Colonic mucosa (tissue), 4 donors: Measurements from ENCODE around the gene GALK1. TPM values are rescaled to one million over a fixed set of nuclear protein-coding genes. Genes with fewer than 3 reads are reported as not detected.
A peak's percentile ranks its signal among the peaks of the same experiment; 100 is the strongest.

Experiments used
- DNase-seq: peaks from one replicate; pipeline ENCODE4 v3.0.0-alpha.2; 2020
- H3K27ac ChIP-seq: fragments of 200-600 bp; one replicate; pipeline ENCODE4 v1.8.0; 2021
- H3K27me3 ChIP-seq: fragments of 200-600 bp; one replicate; pipeline ENCODE4 v1.8.0; 2021
- H3K36me3 ChIP-seq: fragments of 200-600 bp; one replicate; pipeline ENCODE4 v1.8.0; 2021
- H3K4me1 ChIP-seq: fragments of 200-600 bp; one replicate; pipeline ENCODE4 v1.8.0; 2021; ENCODE audit warnings: mild to moderate bottlenecking
- H3K4me3 ChIP-seq: fragments of 200-600 bp; one replicate; pipeline ENCODE4 v1.8.0; 2021
- H3K9ac ChIP-seq, 2 donors: one replicate each; pipeline ENCODE4 v1.7.0; 2013; ENCODE audit warnings: control low read depth in 2 of 2, low read depth in 2 of 2, low read length in 2 of 2
- H3K9me3 ChIP-seq: fragments of 200-600 bp; one replicate; pipeline ENCODE4 v1.8.0; 2021
- CTCF ChIP-seq: fragments of 200-600 bp; IDR thresholded peaks from one replicate; pipeline ENCODE4 v1.8.0; 2022; ENCODE audit warnings: antibody characterized with exemption, mild to moderate bottlenecking
- intact Hi-C: fragments of 100-400 bp; cut with DNase I; formaldehyde crosslinking; loops from one replicate; pipeline ENCODE4 v1.14.1; 2022
- total RNA-seq, 2 donors: library from RNA; stranded (reverse); fragmentation: NEBNext Ultra II Directional in 1 of 2; extraction: Animal tissue kit (Norgen Biotek cat#: 25700) in 1 of 2; gene quantifications; one replicate each; pipeline ENCODE4 v1.2.1, GENCODE V29; 2021
- donor health status: healthy.
- donor health status: DM: no; HTN: no; CAD: no.
- donor health status: DM: no; HTN: no; CAD: no.

GALK1 gene
- total RNA-seq, 2 donors from 2014 or later, result 21.3 to 23.6 TPM

- Histone ChIP-seq H3K36me3 (peaks cover 8% of the 10 kb centered on the region), H3K9me3 (no peaks in the 10 kb centered on the region), H3K4me3 (no peak overlapping the region), H3K27ac (no peak overlapping the region), H3K27me3 (no peaks in the 10 kb centered on the region), H3K9ac (no peak overlapping the region), H3K4me1 (peaks cover 3% of the 10 kb centered on the region)
- intact Hi-C loops, result no loop called here
- TF ChIP-seq CTCF, result no peak
- DNase-seq, result no peak
Measured at GRCh38 chr17:75737133-75737962, 27.6 kb downstream of the GALK1 start.

GRCh38 chr17:75736173-75736835, 28.7 kb downstream of the GALK1 start:
- no peak overlapping the region for H3K9ac ChIP-seq
- intact Hi-C loops, result no loop called here
- TF ChIP-seq CTCF, result no peak
- no peaks in the 10 kb centered on the region for H3K9me3 ChIP-seq
- H3K27me3 ChIP-seq, result no peaks in the 10 kb centered on the region
- no peak for DNase-seq
- H3K4me1 ChIP-seq, result peaks cover 3% of the 10 kb centered on the region
- H3K36me3 ChIP-seq, result peaks cover 8% of the 10 kb centered on the region
- no peak overlapping the region for H3K4me3 ChIP-seq
- no peak overlapping the region for H3K27ac ChIP-seq

GRCh38 chr17:75734674-75735294, 30.2 kb downstream of the GALK1 start:
- Histone ChIP-seq H3K27me3 (no peaks in the 10 kb centered on the region), H3K36me3 (peaks cover 8% of the 10 kb centered on the region), H3K4me3 (no peak overlapping the region), H3K4me1 (peaks cover 3% of the 10 kb centered on the region), H3K9ac (peak overlapping the region in 1 of 2 donors; percentile 41), H3K9me3 (no peaks in the 10 kb centered on the region), H3K27ac (no peak overlapping the region)
- intact Hi-C loops, result no loop called here
- no peak for DNase-seq
- no peak for TF ChIP-seq CTCF

GRCh38 chr17:75733471-75733870, 31.5 kb downstream of the GALK1 start:
- H3K4me3 ChIP-seq, result no peak overlapping the region
- no peaks in the 10 kb centered on the region for H3K27me3 ChIP-seq
- no peak overlapping the region for H3K27ac ChIP-seq
- no peak for TF ChIP-seq CTCF
- H3K9ac ChIP-seq, result no peak overlapping the region
- H3K4me1 ChIP-seq, result peaks cover 3% of the 10 kb centered on the region
- DNase-seq, result no peak
- intact Hi-C loops, result no loop called here
- H3K36me3 ChIP-seq, result peaks cover 8% of the 10 kb centered on the region
- H3K9me3 ChIP-seq, result no peaks in the 10 kb centered on the region

- Histone ChIP-seq H3K36me3 (peaks cover 8% of the 10 kb centered on the region), H3K9me3 (no peaks in the 10 kb centered on the region)
- intact Hi-C loops, result no loop called here
Measured at GRCh38 chr17:75731716-75732498, 33.1 kb downstream of the GALK1 start.

More at GRCh38 chr17:75731716-75732498, 33.1 kb downstream of the GALK1 start:
- Histone ChIP-seq H3K4me3 (no peak overlapping the region), H3K27me3 (no peaks in the 10 kb centered on the region), H3K4me1 (peaks cover 3% of the 10 kb centered on the region), H3K9ac (peak overlapping the region; percentile 12 to 70), H3K27ac (peak overlapping the region; percentile 31)
- DNase-seq, result peak; percentile 92
- TF ChIP-seq CTCF, result no peak
